ENCODE results near the gene PACS1.

The PACS1 gene

GRCh38 chr11:66238786-66239413, 168.8 kb downstream of the PACS1 start:
- TF ChIP-seq CTCF (IDR thresholded peaks at IDR 0.05; ENCODE audit: borderline replicate concordance, control extremely low read depth, extremely low read depth, insufficient read depth, missing control alignments): no peak
- in situ Hi-C loops (cut with MboI; ENCODE audit: low sequenced_read_pairs, unreplicated experiment): no loop called here
- no peak for DNase-seq (ENCODE audit: low spot score)

GRCh38 chr11:66239511-66239910, 169.4 kb downstream of the PACS1 start:
- no peak for DNase-seq (ENCODE audit: low spot score)
- no peak for TF ChIP-seq CTCF (IDR thresholded peaks at IDR 0.05; ENCODE audit: borderline replicate concordance, control extremely low read depth, extremely low read depth, insufficient read depth, missing control alignments)
- in situ Hi-C loops (cut with MboI; ENCODE audit: low sequenced_read_pairs, unreplicated experiment): no loop called here

GRCh38 chr11:66239998-66240780, 170.1 kb downstream of the PACS1 start:
- in situ Hi-C loops (cut with MboI; ENCODE audit: low sequenced_read_pairs, unreplicated experiment): no loop called here
- no peak for DNase-seq (ENCODE audit: low spot score)
- TF ChIP-seq CTCF (IDR thresholded peaks at IDR 0.05; ENCODE audit: borderline replicate concordance, control extremely low read depth, extremely low read depth, insufficient read depth, missing control alignments): no peak

GRCh38 chr11:66240781-66241136, 170.7 kb downstream of the PACS1 start:
- DNase-seq (ENCODE audit: low spot score): no peak
- in situ Hi-C loops (cut with MboI; ENCODE audit: low sequenced_read_pairs, unreplicated experiment): no loop called here
- TF ChIP-seq CTCF (IDR thresholded peaks at IDR 0.05; ENCODE audit: borderline replicate concordance, control extremely low read depth, extremely low read depth, insufficient read depth, missing control alignments): no peak

GRCh38 chr11:66242095-66242765, 172.2 kb downstream of the PACS1 start:
- in situ Hi-C loops (cut with MboI; ENCODE audit: low sequenced_read_pairs, unreplicated experiment): no loop called here
- no peak for TF ChIP-seq CTCF (IDR thresholded peaks at IDR 0.05; ENCODE audit: borderline replicate concordance, control extremely low read depth, extremely low read depth, insufficient read depth, missing control alignments)
- DNase-seq (ENCODE audit: low spot score): no peak

- in situ Hi-C loops (cut with MboI; ENCODE audit: low sequenced_read_pairs, unreplicated experiment): no loop called here
- TF ChIP-seq CTCF (IDR thresholded peaks at IDR 0.05; ENCODE audit: borderline replicate concordance, control extremely low read depth, extremely low read depth, insufficient read depth, missing control alignments): no peak
- DNase-seq (ENCODE audit: low spot score): no peak
Observed at GRCh38 chr11:66243782-66244535, 173.9 kb downstream of the PACS1 start.

Measured in GM13976 (cell line).